Adipocyte (in vitro differentiated cells): ENCODE data around the gene PSORS1C1.
A peak's percentile ranks its signal among the peaks of the same experiment; 100 is the strongest.

Experiments
- DNase-seq: peaks from one replicate; pipeline ENCODE4 v3.0.0-alpha.2; 2015; ENCODE audit warnings: low read depth
- H3K27me3 ChIP-seq: replicated peaks from 2 replicates; pipeline ENCODE4 v1.7.0; 2013; ENCODE audit warnings: mild to moderate bottlenecking, low read length, moderate library complexity; ENCODE audit not compliant: control insufficient read depth, insufficient read depth
- H3K36me3 ChIP-seq: 2 replicates; pipeline ENCODE4 v1.7.0; 2013; ENCODE audit warnings: low read length, mild to moderate bottlenecking, moderate library complexity; ENCODE audit not compliant: control insufficient read depth, insufficient read depth, severe bottlenecking
- H3K4me1 ChIP-seq: 2 replicates; pipeline ENCODE4 v1.7.0; 2013; ENCODE audit warnings: mild to moderate bottlenecking, low read length, moderate library complexity; ENCODE audit not compliant: control insufficient read depth, insufficient read depth
- H3K4me3 ChIP-seq: 2 replicates; pipeline ENCODE4 v1.7.0; 2013; ENCODE audit warnings: mild to moderate bottlenecking, low read length, moderate library complexity
- H3K9ac ChIP-seq: 2 replicates; pipeline ENCODE4 v1.7.0; 2013; ENCODE audit warnings: mild to moderate bottlenecking, low read length, moderate library complexity
- H3K9me3 ChIP-seq: 2 replicates; pipeline ENCODE4 v1.7.0; 2013; ENCODE audit warnings: mild to moderate bottlenecking, low read length, moderate library complexity; ENCODE audit not compliant: control insufficient read depth

PSORS1C1 gene

GRCh38 chr6:31129130-31129529 lies 14.5 kb downstream of the PSORS1C1 start:
- peaks cover 12% of the 10 kb centered on the region for H3K27me3 ChIP-seq
- H3K36me3 ChIP-seq = no peaks in the 10 kb centered on the region
- H3K4me3 ChIP-seq = no peak overlapping the region
- H3K9me3 ChIP-seq = no peaks in the 10 kb centered on the region
- peaks cover 17% of the 10 kb centered on the region for H3K4me1 ChIP-seq
- no peak for DNase-seq
- no peak overlapping the region for H3K9ac ChIP-seq

GRCh38 chr6:31130751-31131150 lies 16.2 kb downstream of the PSORS1C1 start:
- no peak for DNase-seq
- H3K9ac ChIP-seq = no peak overlapping the region
- H3K27me3 ChIP-seq = peaks cover 12% of the 10 kb centered on the region
- H3K9me3 ChIP-seq = no peaks in the 10 kb centered on the region
- no peaks in the 10 kb centered on the region for H3K36me3 ChIP-seq
- H3K4me1 ChIP-seq = peaks cover 8% of the 10 kb centered on the region
- H3K4me3 ChIP-seq = no peak overlapping the region

GRCh38 chr6:31131595-31131994 lies 17.0 kb downstream of the PSORS1C1 start:
- no peak overlapping the region for H3K9ac ChIP-seq
- H3K9me3 ChIP-seq = no peaks in the 10 kb centered on the region
- peaks cover 12% of the 10 kb centered on the region for H3K27me3 ChIP-seq
- H3K4me1 ChIP-seq = no peaks in the 10 kb centered on the region
- no peak for DNase-seq
- no peaks in the 10 kb centered on the region for H3K36me3 ChIP-seq
- H3K4me3 ChIP-seq = no peak overlapping the region

- no peak overlapping the region for H3K9ac ChIP-seq
- no peaks in the 10 kb centered on the region for H3K36me3 ChIP-seq
- no peaks in the 10 kb centered on the region for H3K4me1 ChIP-seq
- H3K9me3 ChIP-seq = no peaks in the 10 kb centered on the region
- H3K4me3 ChIP-seq = no peak overlapping the region
- H3K27me3 ChIP-seq = peaks cover 7% of the 10 kb centered on the region
- DNase-seq = no peak
Measured at GRCh38 chr6:31132806-31133205, 18.2 kb downstream of the PSORS1C1 start.

GRCh38 chr6:31135710-31136109 lies 21.1 kb downstream of the PSORS1C1 start:
- no peaks in the 10 kb centered on the region for H3K9me3 ChIP-seq

GRCh38 chr6:31138982-31139381 lies 24.4 kb downstream of the PSORS1C1 start, which contains the start of gene PSORS1C2:
TSS of gene PSORS1C2 (minus strand) at chr6:31139066. CDS start at chr6:31139026, 40 bp downstream.
- H3K4me3 ChIP-seq = no peak within 1 kb of the TSS
- no peaks in the 10 kb centered on the region for H3K36me3 ChIP-seq
- DNase-seq = no peak
- peaks cover 12% of the 10 kb centered on the region for H3K4me1 ChIP-seq
- H3K27me3 ChIP-seq = peaks cover 3% of the 10 kb centered on the region
- H3K9me3 ChIP-seq = no peaks in the 10 kb centered on the region
- peak within 1 kb of the TSS; percentile 72 for H3K9ac ChIP-seq

More at GRCh38 chr6:31135710-31136109, 21.1 kb downstream of the PSORS1C1 start:
- H3K27me3 ChIP-seq = peaks cover 3% of the 10 kb centered on the region
- H3K4me3 ChIP-seq = no peak overlapping the region
- DNase-seq = no peak
- no peaks in the 10 kb centered on the region for H3K36me3 ChIP-seq
- H3K9ac ChIP-seq = no peak overlapping the region
- no peaks in the 10 kb centered on the region for H3K4me1 ChIP-seq

- no peak for DNase-seq
- Histone ChIP-seq H3K4me3 (no peak overlapping the region), H3K9me3 (no peaks in the 10 kb centered on the region), H3K9ac (no peak overlapping the region), H3K36me3 (no peaks in the 10 kb centered on the region), H3K4me1 (peaks cover 15% of the 10 kb centered on the region), H3K27me3 (peaks cover 3% of the 10 kb centered on the region)
Measured at GRCh38 chr6:31139599-31139998, 25.0 kb downstream of the PSORS1C1 start.

GRCh38 chr6:31140643-31141042 lies 26.0 kb downstream of the PSORS1C1 start:
- Histone ChIP-seq H3K4me1 (peaks cover 15% of the 10 kb centered on the region), H3K4me3 (no peak overlapping the region), H3K36me3 (no peaks in the 10 kb centered on the region), H3K9ac (no peak overlapping the region), H3K27me3 (peaks cover 3% of the 10 kb centered on the region), H3K9me3 (no peaks in the 10 kb centered on the region)
- no peak for DNase-seq

- no peak overlapping the region for H3K9ac ChIP-seq
- no peak overlapping the region for H3K4me3 ChIP-seq
- H3K4me1 ChIP-seq = peaks cover 15% of the 10 kb centered on the region
- H3K27me3 ChIP-seq = peaks cover 3% of the 10 kb centered on the region
- H3K9me3 ChIP-seq = no peaks in the 10 kb centered on the region
- H3K36me3 ChIP-seq = no peaks in the 10 kb centered on the region
- DNase-seq = no peak
Measured at GRCh38 chr6:31142361-31142761, 27.8 kb downstream of the PSORS1C1 start.

- H3K9ac ChIP-seq = peak overlapping the region; percentile 28
- peaks cover 15% of the 10 kb centered on the region for H3K4me1 ChIP-seq
- DNase-seq = peak; percentile 80
- H3K36me3 ChIP-seq = no peaks in the 10 kb centered on the region
- H3K4me3 ChIP-seq = peak overlapping the region; percentile 12
- no peaks in the 10 kb centered on the region for H3K9me3 ChIP-seq
- H3K27me3 ChIP-seq = peaks cover 3% of the 10 kb centered on the region
Measured at GRCh38 chr6:31143148-31143547, 28.5 kb downstream of the PSORS1C1 start.

GRCh38 chr6:31144296-31144969 lies 29.8 kb downstream of the PSORS1C1 start:
- Histone ChIP-seq H3K4me1 (peaks cover 15% of the 10 kb centered on the region), H3K36me3 (no peaks in the 10 kb centered on the region), H3K4me3 (no peak overlapping the region), H3K9ac (no peak overlapping the region), H3K27me3 (no peaks in the 10 kb centered on the region), H3K9me3 (no peaks in the 10 kb centered on the region)
- no peak for DNase-seq

- no peak overlapping the region for H3K9ac ChIP-seq
- H3K36me3 ChIP-seq = no peaks in the 10 kb centered on the region
- peaks cover 15% of the 10 kb centered on the region for H3K4me1 ChIP-seq
- H3K9me3 ChIP-seq = no peaks in the 10 kb centered on the region
- DNase-seq = no peak
- no peaks in the 10 kb centered on the region for H3K27me3 ChIP-seq
- no peak overlapping the region for H3K4me3 ChIP-seq
Measured at GRCh38 chr6:31144970-31145340, 30.4 kb downstream of the PSORS1C1 start.
